ENCODE data around the gene SCRG1. TPM values are rescaled to one million over a fixed set of nuclear protein-coding genes. Genes with fewer than 3 reads are reported as not detected.

Gene SCRG1
- total and polyA plus RNA-seq, 2 experiments from 2014 or later: 0.12 to 1.9 TPM

- TF ChIP-seq, protein P1, sequence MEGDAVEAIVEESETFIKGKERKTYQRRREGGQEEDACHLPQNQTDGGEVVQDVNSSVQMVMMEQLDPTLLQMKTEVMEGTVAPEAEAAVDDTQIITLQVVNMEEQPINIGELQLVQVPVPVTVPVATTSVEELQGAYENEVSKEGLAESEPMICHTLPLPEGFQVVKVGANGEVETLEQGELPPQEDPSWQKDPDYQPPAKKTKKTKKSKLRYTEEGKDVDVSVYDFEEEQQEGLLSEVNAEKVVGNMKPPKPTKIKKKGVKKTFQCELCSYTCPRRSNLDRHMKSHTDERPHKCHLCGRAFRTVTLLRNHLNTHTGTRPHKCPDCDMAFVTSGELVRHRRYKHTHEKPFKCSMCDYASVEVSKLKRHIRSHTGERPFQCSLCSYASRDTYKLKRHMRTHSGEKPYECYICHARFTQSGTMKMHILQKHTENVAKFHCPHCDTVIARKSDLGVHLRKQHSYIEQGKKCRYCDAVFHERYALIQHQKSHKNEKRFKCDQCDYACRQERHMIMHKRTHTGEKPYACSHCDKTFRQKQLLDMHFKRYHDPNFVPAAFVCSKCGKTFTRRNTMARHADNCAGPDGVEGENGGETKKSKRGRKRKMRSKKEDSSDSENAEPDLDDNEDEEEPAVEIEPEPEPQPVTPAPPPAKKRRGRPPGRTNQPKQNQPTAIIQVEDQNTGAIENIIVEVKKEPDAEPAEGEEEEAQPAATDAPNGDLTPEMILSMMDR (IDR thresholded peaks at IDR 0.05; ENCODE audit: low read depth, low read length): no peak
- no peak overlapping the region for H3K4me3 ChIP-seq
- no peak for DNase-seq (ENCODE audit: low read depth in 1 of 2, low spot score in 1 of 2)
- no peaks in the 10 kb centered on the region for H3K4me1 ChIP-seq (ENCODE audit: low read depth)
- H3K9me3 ChIP-seq (ENCODE audit: low read depth): no peaks in the 10 kb centered on the region
- H3K27me3 ChIP-seq: no peaks in the 10 kb centered on the region
- H3K27ac ChIP-seq: no peak overlapping the region
- no peaks in the 10 kb centered on the region for H3K36me3 ChIP-seq
These were observed 18.9 kb upstream of the SCRG1 start for GRCh38 chr4:173417833-173418232.

DNA sequence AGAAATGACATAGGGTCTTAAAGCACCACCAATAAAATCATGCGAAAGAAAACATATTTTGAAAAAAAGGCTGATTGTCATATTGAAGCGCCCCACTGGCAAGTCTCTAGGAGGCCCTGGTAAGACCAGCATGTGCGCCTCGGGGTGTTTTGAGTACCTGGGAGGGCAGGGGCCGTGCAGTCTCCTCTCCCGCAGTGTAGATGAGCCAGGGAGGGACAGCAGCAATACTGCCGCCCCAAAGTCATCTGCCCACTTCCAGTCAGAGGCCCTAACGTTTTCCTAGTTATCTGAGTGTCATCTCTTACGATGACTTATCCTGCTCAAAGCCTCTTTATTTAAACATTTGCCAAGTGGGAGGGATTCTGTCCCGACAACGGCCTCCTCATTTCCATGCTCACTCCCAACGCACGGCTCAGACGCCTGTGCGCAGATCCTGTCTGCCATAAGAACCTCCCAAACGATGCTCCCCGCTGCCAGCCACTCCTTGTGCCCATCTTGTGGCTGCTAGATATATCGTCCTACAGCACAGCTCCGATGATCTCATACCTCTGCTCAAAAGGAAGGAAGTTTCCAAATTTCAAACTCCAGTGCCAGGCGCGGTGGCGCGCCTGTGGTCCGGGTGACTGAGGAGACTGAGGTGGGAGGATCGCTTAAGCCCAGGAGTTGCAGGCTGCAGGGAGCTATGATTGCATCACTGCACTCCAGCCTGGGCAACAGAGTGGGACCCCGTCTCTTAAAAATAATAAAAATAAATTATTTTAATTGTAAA is 17.2 kb upstream of the SCRG1 start:
- no peak overlapping the region for H3K27ac ChIP-seq
- no peaks in the 10 kb centered on the region for H3K9me3 ChIP-seq (ENCODE audit: low read depth)
- H3K36me3 ChIP-seq: no peaks in the 10 kb centered on the region
- TF ChIP-seq, protein P1 (IDR thresholded peaks at IDR 0.05; ENCODE audit: low read depth, low read length): peak; percentile 6
- no peaks in the 10 kb centered on the region for H3K4me1 ChIP-seq (ENCODE audit: low read depth)
- H3K27me3 ChIP-seq: no peaks in the 10 kb centered on the region
- no peak overlapping the region for H3K4me3 ChIP-seq
- peak in 1 of 2 donors; percentile 49 for DNase-seq (ENCODE audit: low read depth in 1 of 2, low spot score in 1 of 2)

- DNase-seq (ENCODE audit: low read depth in 1 of 2, low spot score in 1 of 2): peak in 1 of 2 donors; percentile 85
- no peaks in the 10 kb centered on the region for H3K9me3 ChIP-seq (ENCODE audit: low read depth)
- H3K4me3 ChIP-seq: no peak overlapping the region
- no peaks in the 10 kb centered on the region for H3K36me3 ChIP-seq
- no peaks in the 10 kb centered on the region for H3K4me1 ChIP-seq (ENCODE audit: low read depth)
- TF ChIP-seq, protein P1 (IDR thresholded peaks at IDR 0.05; ENCODE audit: low read depth, low read length): no peak
- no peaks in the 10 kb centered on the region for H3K27me3 ChIP-seq
- H3K27ac ChIP-seq: no peak overlapping the region
These were observed 16.2 kb upstream of the SCRG1 start for GRCh38 chr4:173415092-173415491.

DNA sequence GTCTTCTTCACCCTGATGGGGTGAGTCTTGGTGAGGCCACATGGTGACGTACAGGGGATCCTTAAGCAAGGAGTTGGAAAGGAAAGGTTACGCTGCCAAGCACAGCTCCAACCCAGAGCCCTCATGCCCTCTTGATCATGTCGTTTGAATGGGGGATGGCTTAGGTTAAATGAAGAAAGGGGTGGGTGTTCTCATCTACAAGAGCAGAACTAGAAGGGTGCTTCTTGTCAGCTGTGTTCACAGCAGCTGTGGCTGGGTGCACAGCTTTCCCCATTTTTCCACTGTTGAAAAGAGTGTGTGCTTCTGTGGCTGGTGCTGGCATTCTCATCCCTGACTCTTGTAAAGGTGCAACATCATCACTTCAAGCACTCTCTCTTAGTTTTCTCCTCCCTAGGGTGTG is 15.5 kb upstream of the SCRG1 start:
- TF ChIP-seq, protein P1 (IDR thresholded peaks at IDR 0.05; ENCODE audit: low read depth, low read length): no peak
- H3K27ac ChIP-seq: no peak overlapping the region
- H3K36me3 ChIP-seq: no peaks in the 10 kb centered on the region
- no peaks in the 10 kb centered on the region for H3K4me1 ChIP-seq (ENCODE audit: low read depth)
- DNase-seq (ENCODE audit: low read depth in 1 of 2, low spot score in 1 of 2): no peak
- H3K27me3 ChIP-seq: no peaks in the 10 kb centered on the region
- no peak overlapping the region for H3K4me3 ChIP-seq
- H3K9me3 ChIP-seq (ENCODE audit: low read depth): no peaks in the 10 kb centered on the region

- H3K27ac ChIP-seq: no peak overlapping the region
- no peaks in the 10 kb centered on the region for H3K9me3 ChIP-seq (ENCODE audit: low read depth)
- no peak overlapping the region for H3K4me3 ChIP-seq
- TF ChIP-seq, protein P1 (IDR thresholded peaks at IDR 0.05; ENCODE audit: low read depth, low read length): no peak
- H3K36me3 ChIP-seq: no peaks in the 10 kb centered on the region
- H3K4me1 ChIP-seq (ENCODE audit: low read depth): no peaks in the 10 kb centered on the region
- no peaks in the 10 kb centered on the region for H3K27me3 ChIP-seq
- DNase-seq (ENCODE audit: low read depth in 1 of 2, low spot score in 1 of 2): peak in 1 of 2 donors; percentile 92
These were observed 14.1 kb upstream of the SCRG1 start for GRCh38 chr4:173413036-173413435.

Measured in cardiac muscle cell (in vitro differentiated cells and primary cell).